NCI-H82 (cell line): ENCODE data around the gene SLC35E4.
"Not testable (repeated sequence)": the region's sequence is repeated elsewhere in the genome, so short reads cannot be mapped to it uniquely, and the experiment has no call there.

Experiments
- DNase-seq: peaks from one replicate; lab custom pipeline; 2025; lab: John Stamatoyannopoulos, UW

The SLC35E4 gene

GRCh38 chr22:30611197-30611596 is 24.4 kb upstream of the SLC35E4 start:
- no peak for DNase-seq

GRCh38 chr22:30612789-30613188 is 22.8 kb upstream of the SLC35E4 start:
- no peak for DNase-seq

- no peak for DNase-seq
These were observed 21.3 kb upstream of the SLC35E4 start for GRCh38 chr22:30614268-30614667.

GRCh38 chr22:30614879-30615278 is 20.7 kb upstream of the SLC35E4 start:
- no peak for DNase-seq

GRCh38 chr22:30615543-30615954 is 20.0 kb upstream of the SLC35E4 start:
- no peak for DNase-seq

- DNase-seq = no peak
These were observed 17.8 kb upstream of the SLC35E4 start for GRCh38 chr22:30617819-30618218.

- not testable (repeated sequence) for DNase-seq
These were observed 15.7 kb upstream of the SLC35E4 start for GRCh38 chr22:30619909-30620308.

- peak; percentile 13 for DNase-seq
These were observed 9.2 kb upstream of the SLC35E4 start for GRCh38 chr22:30626413-30626812.

- DNase-seq = no peak
These were observed 8.1 kb upstream of the SLC35E4 start for GRCh38 chr22:30627471-30627870.

GRCh38 chr22:30628491-30628890 is 7.1 kb upstream of the SLC35E4 start:
- no peak for DNase-seq

GRCh38 chr22:30631469-30631868 is 4.1 kb upstream of the SLC35E4 start:
- not testable (repeated sequence) for DNase-seq

GRCh38 chr22:30634471-30635233 is 929 bp upstream of the SLC35E4 start:
- DNase-seq = peak; percentile 93

- DNase-seq = peak; percentile 43
These were observed 871 bp downstream of the SLC35E4 start for GRCh38 chr22:30636226-30637077.

- DNase-seq = peak; percentile 14
These were observed 2.1 kb downstream of the SLC35E4 start for GRCh38 chr22:30637701-30638114.

GRCh38 chr22:30640361-30640760 is 4.8 kb downstream of the SLC35E4 start:
- no peak for DNase-seq

- no peak for DNase-seq
These were observed 5.4 kb downstream of the SLC35E4 start for GRCh38 chr22:30640839-30641430.

GRCh38 chr22:30643055-30643875 is 7.7 kb downstream of the SLC35E4 start:
- DNase-seq = no peak

GRCh38 chr22:30646518-30647160 is 11.1 kb downstream of the SLC35E4 start:
- no peak for DNase-seq

- DNase-seq = no peak
These were observed 12.0 kb downstream of the SLC35E4 start for GRCh38 chr22:30647536-30647935.

- no peak for DNase-seq
These were observed 13.2 kb downstream of the SLC35E4 start for GRCh38 chr22:30648825-30649224.

- no peak for DNase-seq
These were observed 13.9 kb downstream of the SLC35E4 start for GRCh38 chr22:30649430-30650007.
